OCI-LY3 (cell line): ENCODE measurements around the gene ZNF407.

Experiments
- CTCF ChIP-seq: fragments of 200-600, 300-600 bp; sonication (generic); IDR thresholded peaks from 2 replicates; pipeline ENCODE4 v1.5.1; 2014; ENCODE audit warnings: antibody characterized with exemption, low read length, low read depth
- EZH2phosphoT487 ChIP-seq: fragments of 200-600 bp; shearing (Covaris generic); IDR thresholded peaks from 2 replicates; pipeline ENCODE4 v1.6.1; 2018; ENCODE audit warnings: antibody characterized with exemption, mixed run types, low read depth

DNA sequence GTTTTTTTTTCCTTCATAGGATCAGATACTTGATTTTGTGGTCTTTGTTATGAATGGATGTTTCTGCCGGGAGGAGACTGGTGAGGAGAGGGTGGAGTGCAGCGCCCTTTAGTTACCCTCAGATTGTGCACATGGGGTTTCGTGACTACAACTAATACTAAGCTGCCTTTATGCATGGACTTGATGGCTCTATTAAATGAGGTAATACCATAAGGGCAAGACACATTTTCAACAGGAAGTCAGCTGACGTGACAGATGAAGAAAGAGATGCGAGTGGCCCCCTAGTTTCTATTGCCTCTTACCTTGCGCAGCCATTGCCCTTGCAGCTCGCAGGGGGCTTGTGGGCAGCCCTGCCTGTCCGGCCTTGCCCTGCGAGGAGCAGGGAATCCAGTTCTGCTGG is 24.4 kb downstream of the ZNF407 start:
- TF ChIP-seq CTCF (no peak), EZH2phosphoT487 (no peak)
